ENCODE results near the gene MAP3K20.

The MAP3K20 gene

DNA sequence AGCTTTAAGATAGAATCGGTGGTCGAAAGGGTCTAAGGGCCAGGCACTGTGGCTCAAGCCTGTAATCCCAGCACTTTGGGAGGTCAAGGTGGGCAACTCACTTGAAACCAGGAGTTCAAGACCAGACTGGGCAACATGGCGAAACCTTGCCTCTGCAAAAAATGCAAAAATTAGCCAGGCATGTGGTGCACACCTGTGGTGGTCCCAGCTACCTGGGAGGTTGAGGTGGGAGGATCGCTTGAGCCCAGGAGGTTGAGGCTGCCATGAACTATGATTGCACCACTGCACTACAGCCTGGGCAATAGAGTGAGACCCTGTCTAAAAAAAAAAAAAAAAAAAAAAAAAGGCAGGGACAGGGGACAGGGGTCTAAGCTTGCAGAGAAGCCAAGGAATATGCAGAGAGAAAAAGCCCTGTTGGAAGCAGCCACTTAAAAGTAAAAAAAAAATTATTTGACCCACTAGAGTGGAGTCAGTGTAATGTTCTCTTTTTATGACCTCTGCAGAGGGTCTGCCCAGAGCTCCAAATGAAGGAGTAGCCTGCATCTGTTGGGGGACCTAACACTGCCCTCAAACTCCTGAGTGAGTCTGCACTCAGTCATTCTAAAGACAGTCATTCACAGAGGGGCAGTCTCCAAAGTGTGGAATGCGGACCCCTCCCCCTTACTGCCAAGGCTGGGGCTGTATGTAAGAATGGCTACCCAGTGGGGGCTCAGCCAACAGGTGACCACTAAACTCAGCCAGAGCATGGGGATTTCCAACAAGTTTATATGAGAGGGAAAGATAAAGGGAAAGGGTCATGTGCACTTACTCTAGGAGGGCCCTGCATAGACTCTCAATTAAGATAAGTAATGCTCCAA, 160.5 kb downstream of the MAP3K20 start:
- TF ChIP-seq, protein P1, sequence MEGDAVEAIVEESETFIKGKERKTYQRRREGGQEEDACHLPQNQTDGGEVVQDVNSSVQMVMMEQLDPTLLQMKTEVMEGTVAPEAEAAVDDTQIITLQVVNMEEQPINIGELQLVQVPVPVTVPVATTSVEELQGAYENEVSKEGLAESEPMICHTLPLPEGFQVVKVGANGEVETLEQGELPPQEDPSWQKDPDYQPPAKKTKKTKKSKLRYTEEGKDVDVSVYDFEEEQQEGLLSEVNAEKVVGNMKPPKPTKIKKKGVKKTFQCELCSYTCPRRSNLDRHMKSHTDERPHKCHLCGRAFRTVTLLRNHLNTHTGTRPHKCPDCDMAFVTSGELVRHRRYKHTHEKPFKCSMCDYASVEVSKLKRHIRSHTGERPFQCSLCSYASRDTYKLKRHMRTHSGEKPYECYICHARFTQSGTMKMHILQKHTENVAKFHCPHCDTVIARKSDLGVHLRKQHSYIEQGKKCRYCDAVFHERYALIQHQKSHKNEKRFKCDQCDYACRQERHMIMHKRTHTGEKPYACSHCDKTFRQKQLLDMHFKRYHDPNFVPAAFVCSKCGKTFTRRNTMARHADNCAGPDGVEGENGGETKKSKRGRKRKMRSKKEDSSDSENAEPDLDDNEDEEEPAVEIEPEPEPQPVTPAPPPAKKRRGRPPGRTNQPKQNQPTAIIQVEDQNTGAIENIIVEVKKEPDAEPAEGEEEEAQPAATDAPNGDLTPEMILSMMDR (IDR thresholded peaks at IDR 0.05; ENCODE audit: low read depth, low read length), result no peak
- no peak overlapping the region for H3K4me3 ChIP-seq (replicated peaks in 1 of 2; ENCODE audit: low read depth in 2 of 2, low read length in 2 of 2)
- no peak for DNase-seq (ENCODE audit: low read depth in 2 of 2)

DNA sequence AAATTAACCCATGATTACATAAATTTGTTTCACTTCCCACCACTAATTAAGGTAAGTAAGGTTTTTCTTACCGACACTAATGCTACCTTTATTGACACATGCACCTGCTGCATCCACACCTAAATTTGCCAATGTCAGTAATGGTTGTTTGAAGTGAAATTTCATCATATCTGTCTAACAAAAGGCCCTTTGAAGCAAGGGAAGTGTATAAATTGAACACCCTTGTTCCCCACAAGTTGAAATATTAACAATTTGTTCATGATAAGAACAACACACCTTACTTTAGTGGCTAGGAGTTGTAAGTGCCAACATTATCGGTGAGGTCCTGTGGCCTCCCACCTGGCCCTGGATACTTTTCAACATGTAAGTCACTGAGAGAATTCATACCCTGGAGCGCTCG, 162.7 kb downstream of the MAP3K20 start:
- no peak overlapping the region for H3K4me3 ChIP-seq (replicated peaks in 1 of 2; ENCODE audit: low read depth in 2 of 2, low read length in 2 of 2)
- TF ChIP-seq, protein P1 (IDR thresholded peaks at IDR 0.05; ENCODE audit: low read depth, low read length), result no peak
- no peak for DNase-seq (ENCODE audit: low read depth in 2 of 2)

DNA sequence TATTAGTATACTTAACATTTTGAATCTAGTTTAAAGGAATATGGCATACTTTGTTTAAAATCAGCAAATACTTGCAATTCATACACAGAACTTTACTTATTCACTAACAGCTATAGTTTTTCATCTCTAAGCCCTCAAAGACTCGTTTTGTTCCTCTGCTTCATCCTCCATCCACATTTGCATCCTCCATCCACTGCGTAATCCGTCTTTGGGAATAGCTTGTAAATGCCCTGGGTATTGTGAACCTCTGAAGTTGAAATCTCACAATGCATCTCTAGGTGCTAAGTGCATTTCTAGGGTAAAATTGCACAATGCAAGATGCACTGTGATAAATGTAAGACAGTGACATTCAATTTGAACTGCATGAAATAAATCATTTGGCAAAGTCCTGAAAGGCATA, 163.2 kb downstream of the MAP3K20 start:
- no peak for DNase-seq (ENCODE audit: low read depth in 2 of 2)
- no peak overlapping the region for H3K4me3 ChIP-seq (replicated peaks in 1 of 2; ENCODE audit: low read depth in 2 of 2, low read length in 2 of 2)
- TF ChIP-seq, protein P1 (IDR thresholded peaks at IDR 0.05; ENCODE audit: low read depth, low read length), result no peak

DNA sequence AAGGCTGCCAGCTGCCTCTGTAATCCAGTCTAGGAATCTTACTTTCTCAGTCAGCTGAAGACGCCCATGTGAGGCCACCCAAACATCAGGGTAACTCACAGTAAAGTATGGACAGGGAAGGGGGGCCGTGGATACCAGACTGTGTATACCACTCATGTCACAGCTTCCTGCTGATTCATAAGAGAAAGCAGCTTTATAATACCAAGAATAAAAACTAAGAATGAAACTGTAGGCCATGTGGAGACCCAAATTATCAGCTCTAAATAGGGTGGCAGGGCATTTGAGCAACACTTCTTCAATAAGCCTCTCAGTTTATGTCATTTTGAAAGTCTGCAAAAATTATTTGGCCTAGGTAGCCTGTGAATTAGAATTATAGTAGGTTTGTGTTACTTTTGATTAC, 164.0 kb downstream of the MAP3K20 start:
- TF ChIP-seq, protein P1 (IDR thresholded peaks at IDR 0.05; ENCODE audit: low read depth, low read length), result no peak
- DNase-seq (ENCODE audit: low read depth in 2 of 2), result no peak
- no peak overlapping the region for H3K4me3 ChIP-seq (replicated peaks in 1 of 2; ENCODE audit: low read depth in 2 of 2, low read length in 2 of 2)

DNA sequence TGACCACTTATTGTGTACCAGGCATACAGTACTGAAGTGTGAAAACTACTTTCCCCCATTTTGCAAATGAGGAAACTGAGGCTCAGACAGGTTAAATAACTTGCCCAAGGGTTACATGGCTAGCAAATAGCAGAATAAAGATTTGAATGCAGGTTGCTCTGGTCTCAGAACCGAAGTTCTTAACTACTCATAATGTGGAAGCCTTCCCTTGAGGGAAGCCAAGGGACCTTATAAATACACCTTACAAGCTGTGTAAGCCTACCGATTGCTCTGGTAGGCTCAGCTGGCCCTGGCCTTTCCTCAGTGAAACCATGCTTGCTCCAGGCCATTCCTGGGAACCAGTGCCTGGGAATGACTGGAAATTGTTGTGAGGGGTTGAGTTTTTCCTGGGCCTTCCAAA, 164.4 kb downstream of the MAP3K20 start:
- H3K4me3 ChIP-seq (replicated peaks in 1 of 2; ENCODE audit: low read depth in 2 of 2, low read length in 2 of 2), result no peak overlapping the region
- DNase-seq (ENCODE audit: low read depth in 2 of 2), result no peak
- TF ChIP-seq, protein P1 (IDR thresholded peaks at IDR 0.05; ENCODE audit: low read depth, low read length), result no peak

DNA sequence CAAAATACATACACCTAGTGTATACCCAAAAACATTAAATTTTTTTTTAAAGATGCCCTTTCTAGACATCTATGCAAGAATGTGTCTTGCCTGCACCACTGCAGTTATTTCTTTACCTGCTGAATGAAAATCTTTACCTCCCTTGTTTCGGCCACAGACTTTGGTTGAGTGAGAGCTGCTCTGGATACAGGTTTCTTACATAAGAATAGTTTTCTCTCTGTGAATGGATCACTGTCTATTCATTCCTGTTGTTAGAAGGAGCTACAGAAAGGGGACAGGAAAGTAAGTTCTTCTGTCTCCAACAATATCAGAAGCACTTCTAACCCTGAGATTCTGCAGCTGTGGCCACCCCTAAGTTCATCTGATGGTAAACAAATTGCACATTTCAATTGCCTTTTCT, 166.0 kb downstream of the MAP3K20 start:
- no peak overlapping the region for H3K4me3 ChIP-seq (replicated peaks in 1 of 2; ENCODE audit: low read depth in 2 of 2, low read length in 2 of 2)
- TF ChIP-seq, protein P1 (IDR thresholded peaks at IDR 0.05; ENCODE audit: low read depth, low read length), result no peak
- no peak for DNase-seq (ENCODE audit: low read depth in 2 of 2)

Data from cardiac fibroblast (primary cell).